ENCODE results near the gene RPL41. TPM values are rescaled to one million over a fixed set of nuclear protein-coding genes. Genes with fewer than 3 reads are reported as not detected.
A peak's percentile ranks its signal among the peaks of the same experiment; 100 is the strongest.

Gene RPL41
- total and polyA plus RNA-seq, 9 of the 15 experiments (the other 6 are each of a cell fraction or from before 2014, with no cell fraction given) = 3,403 to 11,276 (median 5,604) TPM

GRCh38 chr12:56102683-56103065, 13.8 kb upstream of the RPL41 start:
- FAIRE-seq (peak; percentile 48), DNase-seq (ENCODE audit: extremely low read depth in 1 of 4, low spot score in 3 of 4) (no peak), ATAC-seq (no peak)
- H3K27ac ChIP-seq (ENCODE audit: extremely low read depth, low read depth, low read length) = no peak overlapping the region
- no peaks in the 10 kb centered on the region for H3K9me1 ChIP-seq (ENCODE audit: control insufficient read depth, insufficient read depth, low read length)
- no peak overlapping the region for H2AFZ ChIP-seq (ENCODE audit: low read depth, low read length)
- CTCF ChIA-PET (ENCODE audit: low intra/inter-chr PET ratio) = no interaction called here
- peaks cover 25% of the 10 kb centered on the region for H3K36me3 ChIP-seq (ENCODE audit: control insufficient read depth, insufficient read depth, low read length)
- H3K79me2 ChIP-seq (ENCODE audit: control insufficient read depth, insufficient read depth, low read length) = peaks cover 37% of the 10 kb centered on the region
- peaks cover 10% of the 10 kb centered on the region for H4K20me1 ChIP-seq (replicated peaks; ENCODE audit: control insufficient read depth, insufficient read depth, low read length)
- no peak overlapping the region for H3K4me2 ChIP-seq (ENCODE audit: insufficient read depth, low read length)
- WGBS (ENCODE audit: insufficient coverage, low coverage, missing lambda C conversion rate) = 0% methylated on average over 1 of the region's 1 CpG
- H3K27me3 ChIP-seq (ENCODE audit: control insufficient read depth in 2 of 2, insufficient read depth in 2 of 2, low read length in 2 of 2) = no peaks in the 10 kb centered on the region
- POLR2A ChIA-PET = interaction anchor here (0.9 to 7.8 kb wide), 3 partner anchors 14 to 58 kb away, joined by 3 to 125 read pairs (median 5); partner anchors contain the start of genes ERBB3, RPL41 and ZC3H10
- H3K4me3 ChIP-seq = no peak overlapping the region
- in situ Hi-C loops (cut with MboI) = no loop called here
- H3K9ac ChIP-seq (ENCODE audit: insufficient read depth in 1 of 2, low read depth in 2 of 2, low read length in 2 of 2) = no peak overlapping the region; a peak in 1 of 4 replicates
- intact Hi-C loops (cut with micrococcal nuclease) = no loop called here
- BruUV-seq (replicated peaks) = no TSS peak
- H3K4me1 ChIP-seq (replicated peaks in 1 of 2; ENCODE audit: control insufficient read depth in 2 of 2, insufficient read depth in 2 of 2, low read length in 2 of 2) = peaks cover 11 to 25% of the 10 kb centered on the region in 2 experiments
- H3K9me3 ChIP-seq (replicated peaks; ENCODE audit: control insufficient read depth, insufficient read depth, low read depth, low read length) = 0 out of 2 replicates have a peak, but pooled peaks cover 2% of the 10 kb centered on the region
- TF ChIP-seq SIN3B (IDR thresholded peaks at IDR 0.05; ENCODE audit: low read depth) = no peak
- TF ChIP-seq ID3 (CRISPR knock-in tag; IDR thresholded peaks at IDR 0.05) = no peak
- no peak for TF ChIP-seq ID3 (tag; IDR thresholded peaks at IDR 0.05)
- TF ChIP-seq SIX5 (IDR thresholded peaks at IDR 0.05; ENCODE audit: borderline replicate concordance in 1 of 2, insufficient read depth in 1 of 2, low read depth in 1 of 2, low read length in 2 of 2) = no peak
- TF ChIP-seq ETS1 (conservative IDR thresholded peaks at IDR 0.05; ENCODE audit: control insufficient read depth, low read depth, low read length) = no peak
- no peak for TF ChIP-seq SNRNP70 (optimal IDR thresholded peaks at IDR 0.05; ENCODE audit: low read depth, low read length)
- TF ChIP-seq MAX (CRISPR knock-in tag; IDR thresholded peaks at IDR 0.05) = no peak
- TF ChIP-seq PHF21A (IDR thresholded peaks at IDR 0.05; ENCODE audit: borderline replicate concordance, low read depth) = no peak
- TF ChIP-seq ZNF609 (CRISPR knock-in tag; IDR thresholded peaks at IDR 0.05; ENCODE audit: borderline replicate concordance) = no peak
- TF ChIP-seq TCFL5 (CRISPR knock-in tag; conservative IDR thresholded peaks at IDR 0.05) = no peak
- no peak for TF ChIP-seq CREB5 (CRISPR knock-in tag; IDR thresholded peaks at IDR 0.05)
- TF ChIP-seq HMG20B (CRISPR knock-in tag; IDR thresholded peaks at IDR 0.05) = no peak
- no peak for TF ChIP-seq ZNF561 (CRISPR knock-in tag; conservative IDR thresholded peaks at IDR 0.05)

Measured in K562 (cell line).